Motor neuron (in vitro differentiated cells): ENCODE data around the gene NMNAT1. TPM values are rescaled to one million over a fixed set of nuclear protein-coding genes. Genes with fewer than 3 reads are reported as not detected.
A peak's percentile ranks its signal among the peaks of the same experiment; 100 is the strongest.
"Not testable (repeated sequence)": the region's sequence is repeated elsewhere in the genome, so short reads cannot be mapped to it uniquely, and the experiment has no call there.

Source experiments
- ATAC-seq, 8 experiments: fragments of 200-7000 bp; cut with Tn5 transposase; replicated peaks in 6 of 8; 2 replicates each; pipeline ENCODE4 v1.8.0; 2021; ENCODE audit warnings: mild to moderate bottlenecking in 8 of 8, moderate library complexity in 8 of 8
- H3K27ac ChIP-seq, 2 donors: fragments of 250-450 bp; sonication (Bioruptor Pico); 2 replicates each; pipeline ENCODE4 v1.9.0; 2021; ENCODE audit warnings: antibody characterized with exemption in 2 of 2, mild to moderate bottlenecking in 2 of 2, moderate library complexity in 1 of 2
- H3K4me1 ChIP-seq, 2 donors: fragments of 250-450 bp; sonication (Bioruptor Pico); replicated peaks in 1 of 2; 2 replicates each; pipeline ENCODE4 v1.6.1; 2021; ENCODE audit warnings: antibody characterized with exemption in 2 of 2, mild to moderate bottlenecking in 2 of 2, moderate library complexity in 1 of 2
- H3K4me3 ChIP-seq, 5 donors: fragments of 250-450 bp; sonication (Bioruptor Pico); 2 replicates each; pipeline ENCODE4 v1.9.0; 2021; ENCODE audit warnings: antibody characterized with exemption in 5 of 5, mild to moderate bottlenecking in 5 of 5, moderate library complexity in 4 of 5
- WGBS, 10 experiments: fragments of 450-650 bp; shearing (Covaris generic); methylation state at CpG; one replicate each; pipeline ENCODE4 v1.0.0; 2022; 5-methylcytosine and 5-hydroxymethylcytosine counted together
- in situ Hi-C, 9 experiments: fragments of 400-800 bp; cut with MboI; loops; one replicate each; pipeline ENCODE4 v1.15.0; 2021; ENCODE audit warnings: low sequenced_read_pairs in 9 of 9, low pct_unique_long_range_greater_than_20kb in 2 of 9; ENCODE audit not compliant: unreplicated experiment in 9 of 9
- total RNA-seq, 8 experiments: library from RNA; unstranded; fragments of 300-600 nt; gene quantifications; 2 replicates each; pipeline versions ENCODE4 v1.2.3 to v1.2.4, GENCODE V29; 2022

The NMNAT1 gene
- total RNA-seq, 8 experiments from 2014 or later, result 7.4 to 16.3 (median 9.4) TPM

DNA sequence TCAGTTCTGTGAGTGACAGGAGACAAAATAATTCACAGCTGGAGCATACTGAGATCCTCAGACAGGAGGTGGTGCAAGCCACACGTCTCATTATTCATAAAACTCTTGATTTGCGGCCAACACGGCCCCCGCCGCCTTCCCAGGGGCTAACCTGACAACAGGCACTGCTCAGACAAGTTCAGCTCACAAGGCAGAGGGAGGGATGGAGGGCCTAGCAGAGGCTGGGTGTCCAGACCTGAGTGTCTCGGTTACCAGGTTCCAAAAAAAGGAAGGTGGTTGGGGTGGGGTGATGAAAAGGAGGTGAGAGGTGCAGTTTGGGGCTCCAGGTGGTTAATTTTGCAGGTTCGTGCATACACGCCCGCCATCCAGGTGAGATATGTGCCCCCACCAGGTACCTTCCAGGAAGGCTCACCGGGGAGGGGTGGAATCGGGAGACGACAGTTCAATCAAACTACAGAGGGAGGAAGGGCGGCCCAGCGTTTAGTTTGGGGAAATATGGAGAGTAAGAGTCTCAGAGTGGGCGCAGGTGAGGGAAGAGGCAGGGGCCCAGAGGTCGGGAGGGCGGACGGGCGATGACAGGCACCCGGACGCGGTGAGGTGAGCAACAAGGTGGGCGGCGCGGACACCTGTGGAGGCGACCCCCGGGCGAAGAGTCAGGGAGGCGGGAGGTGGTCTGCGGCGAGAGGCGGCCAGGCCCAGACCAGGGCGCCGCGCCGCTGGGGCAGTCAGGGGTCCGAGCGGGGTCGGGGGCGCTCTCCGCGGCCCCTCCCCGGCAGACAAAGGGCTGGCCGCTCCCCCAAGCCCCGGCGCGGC is 33.8 kb upstream of the NMNAT1 start:
- Histone ChIP-seq H3K27ac (peak overlapping the region; percentile 7 to 27), H3K4me1 (peaks cover 10 to 12% of the 10 kb centered on the region in 2 donors), H3K4me3 (peak overlapping the region; percentile 47 to 74 (median 55))
- 0 to 27% (median 7%) methylated on average over 1 to 18 of the region's 47 CpGs; no CpG with 5 or more reads in 4 of the 10 experiments for WGBS, 10 experiments
- in situ Hi-C loops, result no loop called here
- ATAC-seq, result no peak

GRCh38 chr1:9910076-9910422 is 33.2 kb upstream of the NMNAT1 start, which contains the start of gene CTNNBIP1:
CTNNBIP1 (minus strand) TSS chr1:9910269; CDS start chr1:9872064, 38,205 bp downstream.
- ATAC-seq, result peak; percentile 79 to 84 (median 82)
- Histone ChIP-seq H3K27ac (peak within 1 kb of the TSS; percentile 70 to 78), H3K4me3 (peak within 1 kb of the TSS; percentile 47 to 74 (median 55)), H3K4me1 (peaks cover 10 to 12% of the 10 kb centered on the region in 2 donors)
- no CpG with 5 or more reads among the region's 55 CpGs for WGBS, 10 experiments
- in situ Hi-C loops, result no loop called here

- peak; percentile 94 to 98 (median 96) for ATAC-seq
- peaks cover 10 to 12% of the 10 kb centered on the region in 2 donors for H3K4me1 ChIP-seq
- H3K4me3 ChIP-seq, result peak overlapping the region; percentile 47 to 74 (median 55)
- H3K27ac ChIP-seq, result peak overlapping the region; percentile 70 to 78
- in situ Hi-C loops, result no loop called here
- WGBS, 10 experiments, result 0 to 10% (median 3%) methylated on average over 2 to 10 of the region's 45 CpGs
Observed at GRCh38 chr1:9910423-9911178, 32.7 kb upstream of the NMNAT1 start.

- no peak overlapping the region for H3K27ac ChIP-seq
- in situ Hi-C loops, result no loop called here
- no peak for ATAC-seq
- H3K4me3 ChIP-seq, result no peak overlapping the region
- 65 to 100% (median 90%) methylated on average over 1 to 12 of the region's 12 CpGs for WGBS, 10 experiments
- peaks cover 10 to 12% of the 10 kb centered on the region in 2 donors for H3K4me1 ChIP-seq
Observed at GRCh38 chr1:9912264-9912936, 30.9 kb upstream of the NMNAT1 start.

DNA sequence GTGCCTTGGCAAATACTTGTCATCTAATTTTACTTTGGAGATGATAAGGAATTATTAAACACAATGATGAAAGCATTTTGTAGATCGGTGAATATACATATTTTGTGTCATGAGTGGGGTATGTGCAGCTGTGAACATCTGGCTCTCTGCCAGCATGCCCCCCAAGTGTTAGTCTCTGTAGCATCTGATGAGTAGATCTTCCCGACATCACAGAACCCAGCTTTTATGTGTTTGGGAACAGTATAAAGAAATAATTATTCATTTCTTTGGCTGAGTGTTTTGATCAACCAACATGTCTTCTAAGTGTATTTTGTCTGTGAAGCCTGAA is 28.7 kb upstream of the NMNAT1 start:
- peaks cover 3 to 7% of the 10 kb centered on the region in 2 donors for H3K4me1 ChIP-seq
- in situ Hi-C loops, result no loop called here
- no peak overlapping the region for H3K4me3 ChIP-seq
- H3K27ac ChIP-seq, result no peak overlapping the region
- WGBS, 10 experiments, result 0 to 90% (median 72%) methylated on average over 1 to 2 of the region's 2 CpGs; no CpG with 5 or more reads in 2 of the 10 experiments
- ATAC-seq, result no peak

GRCh38 chr1:9916452-9916851 is 26.8 kb upstream of the NMNAT1 start:
- H3K4me3 ChIP-seq, result no peak overlapping the region

GRCh38 chr1:9917495-9917894 is 25.8 kb upstream of the NMNAT1 start:
- ATAC-seq, in situ Hi-C loops, H3K4me1 ChIP-seq, H3K4me3 ChIP-seq, H3K27ac ChIP-seq: not testable (repeated sequence)
- WGBS, 10 experiments, result 20 to 95% (median 82%) methylated on average over 1 to 3 of the region's 3 CpGs; no CpG with 5 or more reads in 2 of the 10 experiments

More at GRCh38 chr1:9916452-9916851, 26.8 kb upstream of the NMNAT1 start:
- Histone ChIP-seq H3K27ac (no peak overlapping the region), H3K4me1 (peaks cover under 1 to 2% of the 10 kb centered on the region in 2 donors)
- in situ Hi-C loops, result no loop called here
- ATAC-seq, result no peak
- 60 to 92% (median 66%) methylated on average over 1 to 2 of the region's 2 CpGs; no CpG with 5 or more reads in 4 of the 10 experiments for WGBS, 10 experiments

DNA sequence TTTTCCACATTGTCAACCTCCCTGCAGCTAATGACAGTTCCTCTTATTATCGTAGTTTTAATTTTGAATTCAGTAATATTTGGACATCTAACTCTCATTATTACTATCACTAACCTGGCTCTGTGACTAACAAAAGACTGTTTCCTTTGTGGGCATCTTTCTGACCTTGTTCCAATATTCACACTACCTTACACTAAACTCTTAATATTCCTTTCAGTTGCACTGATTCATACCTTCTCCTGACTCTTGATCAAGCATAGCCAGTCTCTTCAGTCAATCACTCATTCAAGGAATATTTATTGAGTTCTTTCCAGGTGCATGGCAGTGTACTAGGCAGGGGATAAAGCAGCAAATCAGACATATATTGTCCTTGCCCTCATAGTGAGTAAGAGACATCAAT is 25.4 kb upstream of the NMNAT1 start:
- Histone ChIP-seq H3K27ac (no peak overlapping the region), H3K4me1 (peaks cover 7 to 8% of the 10 kb centered on the region in 2 donors), H3K4me3 (no peak overlapping the region)
- 40 to 90% (median 80%) methylated on average over 1 of the region's 1 CpG; no CpG with 5 or more reads in 2 of the 10 experiments for WGBS, 10 experiments
- ATAC-seq, result no peak
- in situ Hi-C loops, result no loop called here

DNA sequence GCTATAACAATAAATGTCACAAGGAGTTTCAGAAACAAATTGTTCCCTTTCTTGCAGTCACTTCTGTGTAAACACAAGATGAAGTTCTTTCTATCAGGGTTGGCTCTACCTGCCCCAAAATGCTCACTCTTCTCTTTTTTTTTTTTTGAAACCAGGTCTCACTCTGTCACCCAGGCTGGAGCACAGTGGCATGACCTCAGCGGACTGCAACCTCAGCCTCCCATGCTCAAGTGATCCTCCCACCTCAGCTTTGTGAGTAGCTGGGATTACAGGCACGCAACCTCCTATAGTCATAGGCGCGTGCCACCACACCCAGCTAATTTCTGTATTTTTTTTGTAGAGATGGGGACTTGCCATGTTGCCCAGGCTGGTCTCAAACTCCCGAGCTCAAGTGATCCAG is 22.7 kb upstream of the NMNAT1 start:
- H3K27ac ChIP-seq, result no peak overlapping the region
- H3K4me1 ChIP-seq, result peaks cover 9 to 10% of the 10 kb centered on the region in 2 donors
- ATAC-seq, result no peak
- H3K4me3 ChIP-seq, result no peak overlapping the region
- in situ Hi-C loops, result no loop called here
- whole genome bisulfite sequencing, 10 experiments, result 81 to 100% (median 94%) methylated on average over 1 to 5 of the region's 5 CpGs; no CpG with 5 or more reads in 4 of the 10 experiments

GRCh38 chr1:9922342-9922741 is 20.9 kb upstream of the NMNAT1 start:
- Histone ChIP-seq H3K27ac (no peak overlapping the region), H3K4me3 (no peak overlapping the region), H3K4me1 (peaks cover 9 to 10% of the 10 kb centered on the region in 2 donors)
- WGBS, 10 experiments, result 15 to 91% (median 39%) methylated on average over 3 to 5 of the region's 5 CpGs; no CpG with 5 or more reads in 1 of the 10 experiments
- in situ Hi-C loops, result no loop called here
- ATAC-seq, result peak in 5 of 8 experiments; percentile 26 to 96 (median 66)

- peaks cover 12% of the 10 kb centered on the region in 2 donors for H3K4me1 ChIP-seq
- no peak overlapping the region for H3K27ac ChIP-seq
- H3K4me3 ChIP-seq, result no peak overlapping the region
- no peak for ATAC-seq
- in situ Hi-C loops, result loop anchor here in 1 of 9 experiments (25.0 kb wide), 1 partner anchor 485 kb away; no protein-coding TSS in a partner anchor
- WGBS, 10 experiments, result 75 to 100% (median 85%) methylated on average over 2 to 5 of the region's 5 CpGs; no CpG with 5 or more reads in 2 of the 10 experiments
Observed at GRCh38 chr1:9927259-9927658, 16.0 kb upstream of the NMNAT1 start.

DNA sequence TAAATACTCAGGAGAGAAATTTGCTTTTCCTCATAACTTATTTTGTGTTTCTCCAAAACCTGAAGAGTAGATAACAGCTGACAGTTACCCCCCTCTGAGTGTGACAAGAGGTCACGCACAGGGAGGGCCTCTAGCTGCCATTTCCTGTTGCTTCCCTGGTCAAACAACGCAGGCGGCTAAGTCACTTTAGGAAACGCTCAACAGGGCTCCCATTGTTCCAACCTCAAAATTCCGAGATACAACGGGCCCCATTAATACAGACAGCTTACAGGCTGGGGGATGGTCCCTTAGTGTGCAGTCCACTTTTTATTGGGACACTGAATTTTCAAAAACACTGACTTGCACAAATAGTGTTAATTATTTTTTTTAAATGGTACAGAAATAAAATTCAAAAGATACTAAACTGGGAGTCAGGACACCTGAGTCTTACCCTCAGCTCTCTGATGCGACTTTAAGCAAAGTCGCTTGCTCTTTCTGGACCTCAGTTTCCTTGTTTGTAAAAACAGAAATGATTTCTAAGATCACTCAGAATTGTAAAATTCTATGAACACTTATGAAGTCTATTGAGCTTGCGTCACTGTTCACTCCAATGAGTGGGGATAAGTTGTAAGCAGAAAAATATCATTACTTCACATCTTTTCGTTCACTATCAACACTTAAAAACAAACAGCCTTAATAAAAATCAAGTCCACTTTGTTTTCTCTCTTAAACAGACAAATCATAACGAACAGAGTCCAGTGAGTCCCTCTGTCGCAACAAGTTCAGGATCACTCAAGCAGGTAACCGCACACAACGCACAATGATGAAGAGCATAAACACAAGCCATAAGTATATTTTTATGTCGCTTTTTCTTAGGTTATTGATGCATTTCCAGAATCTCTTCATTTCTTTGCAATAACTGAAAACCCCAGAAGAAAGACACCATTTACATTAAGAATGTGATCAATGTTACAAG is 13.6 kb upstream of the NMNAT1 start:
- no peak overlapping the region for H3K27ac ChIP-seq
- ATAC-seq, result no peak
- H3K4me1 ChIP-seq, result peaks cover 4 to 6% of the 10 kb centered on the region in 2 donors
- H3K4me3 ChIP-seq, result no peak overlapping the region
- 52 to 94% (median 80%) methylated on average over 6 to 15 of the region's 15 CpGs for WGBS, 10 experiments
- in situ Hi-C loops, result loop anchor here in 1 of 9 experiments (25.0 kb wide), 1 partner anchor 483 kb away; no protein-coding TSS in a partner anchor
